HEK293T (cell line): ENCODE measurements around the gene PACRG.

Experiments
- CTCF ChIA-PET: fragments of 350-600 bp; formaldehyde crosslinking; extraction: SDS; loops from one replicate; lab custom pipeline; 2021; ENCODE audit warnings: antibody characterized with exemption, inconsistent platforms; lab: Yijun Ruan, JAX
- POLR2A ChIA-PET: fragments of 350-600 bp; formaldehyde crosslinking; extraction: SDS; loops from one replicate; lab custom pipeline; 2020; ENCODE audit warnings: antibody characterized with exemption, inconsistent platforms; lab: Yijun Ruan, JAX
- DNase-seq: peaks from one replicate; pipeline ENCODE4 v3.0.0; 2012; ENCODE audit warnings: mixed read lengths; ENCODE audit errors: extremely low spot score
- ARNT ChIP-seq: fragments of 450-650 bp; IDR thresholded peaks from 2 replicates; pipeline ENCODE4 v1.6.1; 2017; ENCODE audit warnings: mild to moderate bottlenecking
- BHLHE40 ChIP-seq: fragments of 450-650 bp; IDR thresholded peaks from 2 replicates; pipeline ENCODE4 v1.6.1; 2016; ENCODE audit warnings: mild to moderate bottlenecking, moderate library complexity, borderline replicate concordance
- CTBP1 ChIP-seq: fragments of 450-650 bp; IDR thresholded peaks from 2 replicates; pipeline ENCODE4 v1.6.1; 2016; ENCODE audit warnings: borderline replicate concordance
- ELF4 ChIP-seq: fragments of 450-650 bp; IDR thresholded peaks from 2 replicates; pipeline ENCODE4 v1.6.1; 2017; ENCODE audit warnings: antibody characterized with exemption
- FOXA1 ChIP-seq: fragments of 450-650 bp; IDR thresholded peaks from 2 replicates; pipeline ENCODE4 v1.6.1; 2016; ENCODE audit warnings: mild to moderate bottlenecking
- FOXK2 ChIP-seq: fragments of 450-650 bp; IDR thresholded peaks from 2 replicates; pipeline ENCODE4 v1.6.1; 2016; ENCODE audit warnings: mild to moderate bottlenecking
- FOXM1 ChIP-seq: fragments of 450-650 bp; IDR thresholded peaks from 2 replicates; pipeline ENCODE4 v1.6.1; 2017; ENCODE audit warnings: mild to moderate bottlenecking, borderline replicate concordance
- HDGF ChIP-seq: fragments of 450-650 bp; IDR thresholded peaks from 2 replicates; pipeline ENCODE4 v1.6.1; 2017; ENCODE audit warnings: antibody characterized with exemption, borderline replicate concordance
- L3MBTL2 ChIP-seq: fragments of 450-650 bp; conservative IDR thresholded peaks from 2 replicates; pipeline ENCODE4 v1.6.1; 2016; ENCODE audit warnings: mild to moderate bottlenecking
- LEF1 ChIP-seq: fragments of 450-650 bp; IDR thresholded peaks from 2 replicates; pipeline ENCODE4 v1.6.1; 2017; ENCODE audit warnings: mild to moderate bottlenecking, borderline replicate concordance
- NFRKB ChIP-seq: fragments of 450-650 bp; IDR thresholded peaks from 2 replicates; pipeline ENCODE4 v1.6.1; 2016; ENCODE audit warnings: mild to moderate bottlenecking, moderate library complexity
- PKNOX1 ChIP-seq: fragments of 450-650 bp; IDR thresholded peaks from 2 replicates; pipeline ENCODE4 v1.6.1; 2016
- SP1 ChIP-seq: fragments of 450-650 bp; IDR thresholded peaks from 2 replicates; pipeline ENCODE4 v1.6.1; 2017
- SUZ12 ChIP-seq: fragments of 450-650 bp; IDR thresholded peaks from 2 replicates; pipeline ENCODE4 v1.6.1; 2016; ENCODE audit warnings: mild to moderate bottlenecking
- TARDBP ChIP-seq: fragments of 450-650 bp; IDR thresholded peaks from 2 replicates; pipeline ENCODE4 v1.6.1; 2016
- ZNF384 ChIP-seq: fragments of 450-650 bp; IDR thresholded peaks from 2 replicates; pipeline ENCODE4 v1.6.1; 2016

The PACRG gene

GRCh38 chr6:163113358-163113962 is 385.7 kb downstream of the PACRG start:
- TF ChIP-seq PKNOX1, result no peak
- TF ChIP-seq FOXM1, result no peak
- TF ChIP-seq SUZ12, result no peak
- CTCF ChIA-PET, result no interaction called here
- POLR2A ChIA-PET, result no interaction called here
- no peak for DNase-seq

GRCh38 chr6:163118941-163119340 is 391.2 kb downstream of the PACRG start:
- no peak for TF ChIP-seq ELF4
- no peak for TF ChIP-seq CTBP1
- TF ChIP-seq FOXM1, result no peak
- TF ChIP-seq L3MBTL2, result no peak
- TF ChIP-seq FOXA1, result no peak
- no peak for TF ChIP-seq SUZ12
- no peak for TF ChIP-seq HDGF
- no peak for TF ChIP-seq LEF1
- no peak for TF ChIP-seq SP1
- TF ChIP-seq BHLHE40, result no peak
- no peak for TF ChIP-seq TARDBP
- no peak for TF ChIP-seq PKNOX1
- TF ChIP-seq FOXK2, result no peak
- no peak for TF ChIP-seq NFRKB
- no peak for TF ChIP-seq ARNT
- TF ChIP-seq ZNF384, result no peak
- ChIA-PET CTCF (no interaction called here), POLR2A (no interaction called here)
- DNase-seq, result no peak

- TF ChIP-seq SUZ12, result no peak
- TF ChIP-seq FOXM1, result no peak
- no peak for TF ChIP-seq L3MBTL2
- no peak for TF ChIP-seq BHLHE40
- no peak for TF ChIP-seq NFRKB
- no peak for TF ChIP-seq CTBP1
- TF ChIP-seq ZNF384, result no peak
- TF ChIP-seq LEF1, result no peak
- TF ChIP-seq ARNT, result no peak
- TF ChIP-seq SP1, result no peak
- no peak for TF ChIP-seq FOXK2
- TF ChIP-seq ELF4, result no peak
- no peak for TF ChIP-seq FOXA1
- TF ChIP-seq PKNOX1, result no peak
- TF ChIP-seq HDGF, result no peak
- TF ChIP-seq TARDBP, result no peak
- POLR2A ChIA-PET, result no interaction called here
- no peak for DNase-seq
- CTCF ChIA-PET, result interaction anchor here (0.8 kb wide), 1 partner anchor 11 kb away, joined by 6 read pairs; no protein-coding TSS in a partner anchor
Observed at GRCh38 chr6:163120223-163120622, 392.4 kb downstream of the PACRG start.

- TF ChIP-seq FOXM1 (no peak), HDGF (no peak), PKNOX1 (no peak), L3MBTL2 (no peak), BHLHE40 (no peak), LEF1 (no peak), NFRKB (no peak), TARDBP (no peak), ELF4 (no peak), ARNT (no peak), FOXA1 (no peak), SP1 (no peak), FOXK2 (no peak), ZNF384 (no peak), CTBP1 (no peak), SUZ12 (no peak)
- CTCF ChIA-PET, result no interaction called here
- POLR2A ChIA-PET, result no interaction called here
- no peak for DNase-seq
Observed at GRCh38 chr6:163121270-163121669, 393.5 kb downstream of the PACRG start.

GRCh38 chr6:163122365-163122764 is 394.6 kb downstream of the PACRG start:
- no peak for DNase-seq
- ChIA-PET POLR2A (no interaction called here), CTCF (no interaction called here)
- no peak for TF ChIP-seq SUZ12
- TF ChIP-seq CTBP1, result no peak
- no peak for TF ChIP-seq LEF1
- TF ChIP-seq TARDBP, result no peak
- TF ChIP-seq FOXA1, result no peak
- TF ChIP-seq L3MBTL2, result no peak
- TF ChIP-seq ZNF384, result no peak
- TF ChIP-seq FOXK2, result no peak
- no peak for TF ChIP-seq NFRKB
- TF ChIP-seq BHLHE40, result no peak
- no peak for TF ChIP-seq ARNT
- no peak for TF ChIP-seq HDGF
- TF ChIP-seq ELF4, result no peak

- POLR2A ChIA-PET, result no interaction called here
- TF ChIP-seq CTBP1, result no peak
- TF ChIP-seq ZNF384, result no peak
- TF ChIP-seq TARDBP, result no peak
- TF ChIP-seq FOXK2, result no peak
- TF ChIP-seq SP1, result no peak
- no peak for TF ChIP-seq NFRKB
- TF ChIP-seq ARNT, result no peak
- TF ChIP-seq PKNOX1, result no peak
- no peak for TF ChIP-seq L3MBTL2
- no peak for TF ChIP-seq BHLHE40
- CTCF ChIA-PET, result no interaction called here
- DNase-seq, result no peak
Observed at GRCh38 chr6:163123098-163123497, 395.3 kb downstream of the PACRG start.
